H9 (cell line): ENCODE data around the gene IL12A. TPM values are rescaled to one million over a fixed set of nuclear protein-coding genes. Genes with fewer than 3 reads are reported as not detected.
A peak's percentile ranks its signal among the peaks of the same experiment; 100 is the strongest.

ENCODE experiments used
- DNase-seq: peaks from one replicate; pipeline ENCODE4 v3.0.0-alpha.2; 2017
- H2AFZ ChIP-seq: one replicate; pipeline ENCODE4 v1.6.1; 2013; ENCODE audit warnings: mild to moderate bottlenecking, low read length, control low read depth, moderate library complexity
- H2AK5ac ChIP-seq: 2 replicates; pipeline ENCODE4 v1.6.1; 2013; ENCODE audit warnings: low read length, control low read depth, mixed read lengths; ENCODE audit not compliant: insufficient read length
- H2BK120ac ChIP-seq: one replicate; pipeline ENCODE4 v1.6.1; 2013; ENCODE audit warnings: low read depth, mild to moderate bottlenecking, low read length, control low read depth, inconsistent platforms; ENCODE audit not compliant: poor library complexity, severe bottlenecking
- H2BK12ac ChIP-seq: 2 replicates; pipeline ENCODE4 v1.6.1; 2013; ENCODE audit warnings: low read length, control low read depth, mixed read lengths, low read depth; ENCODE audit not compliant: insufficient read length
- H2BK15ac ChIP-seq: 2 replicates; pipeline ENCODE4 v1.6.1; 2013; ENCODE audit warnings: low read depth, low read length, control low read depth
- H2BK20ac ChIP-seq: one replicate; pipeline ENCODE4 v1.6.1; 2013; ENCODE audit warnings: low read depth, mild to moderate bottlenecking, low read length, control low read depth, inconsistent platforms; ENCODE audit not compliant: poor library complexity, severe bottlenecking
- H2BK5ac ChIP-seq: 2 replicates; pipeline ENCODE4 v1.6.1; 2013; ENCODE audit warnings: low read length, control low read depth, mixed read lengths; ENCODE audit not compliant: insufficient read length
- H3K14ac ChIP-seq: 2 replicates; pipeline ENCODE4 v1.6.1; 2013; ENCODE audit warnings: low read length, control low read depth; ENCODE audit not compliant: insufficient read depth
- H3K18ac ChIP-seq: 2 replicates; pipeline ENCODE4 v1.6.1; 2013; ENCODE audit warnings: low read depth, mild to moderate bottlenecking, mixed read lengths, low read length, control low read depth; ENCODE audit not compliant: insufficient read length
- H3K23ac ChIP-seq: 2 replicates; pipeline ENCODE4 v1.6.1; 2013; ENCODE audit warnings: low read length, control low read depth, mixed read lengths, low read depth; ENCODE audit not compliant: insufficient read length
- H3K23me2 ChIP-seq: 2 replicates; pipeline ENCODE4 v1.6.1; 2013; ENCODE audit warnings: low read depth, mild to moderate bottlenecking, mixed read lengths, low read length, control low read depth; ENCODE audit not compliant: insufficient read length, poor library complexity, severe bottlenecking
- H3K27ac ChIP-seq: 2 replicates; pipeline ENCODE4 v1.5.1; 2013; ENCODE audit warnings: low read length, control low read depth, mixed read lengths, low read depth; ENCODE audit not compliant: insufficient read length
- H3K27me3 ChIP-seq: 2 replicates; pipeline ENCODE4 v1.6.1; 2013; ENCODE audit warnings: low read length, control low read depth, inconsistent platforms; ENCODE audit not compliant: insufficient read depth
- H3K4ac ChIP-seq: 2 replicates; pipeline ENCODE4 v1.6.1; 2013; ENCODE audit warnings: low read depth, mild to moderate bottlenecking, control low read depth, inconsistent platforms, low read length, moderate library complexity
- H3K4me1 ChIP-seq: 2 replicates; pipeline ENCODE4 v1.6.1; 2013; ENCODE audit warnings: low read length, control low read depth, inconsistent platforms; ENCODE audit not compliant: insufficient read depth
- H3K4me2 ChIP-seq: 2 replicates; pipeline ENCODE4 v1.6.1; 2013; ENCODE audit warnings: low read length, control low read depth, mixed read lengths; ENCODE audit not compliant: insufficient read length, insufficient read depth
- H3K56ac ChIP-seq: 2 replicates; pipeline ENCODE4 v1.6.1; 2013; ENCODE audit warnings: low read depth, mild to moderate bottlenecking, mixed read lengths, low read length, control low read depth; ENCODE audit not compliant: insufficient read length
- H3K79me1 ChIP-seq: 2 replicates; pipeline ENCODE4 v1.6.1; 2013; ENCODE audit warnings: low read depth, mild to moderate bottlenecking, moderate library complexity, low read length, control low read depth, inconsistent platforms; ENCODE audit not compliant: insufficient read depth, poor library complexity, severe bottlenecking
- H3K79me2 ChIP-seq: 2 replicates; pipeline ENCODE4 v1.6.1; 2013; ENCODE audit warnings: low read length, control low read depth, inconsistent platforms; ENCODE audit not compliant: insufficient read depth
- H3K9ac ChIP-seq: 2 replicates; pipeline ENCODE4 v1.6.1; 2013; ENCODE audit warnings: low read length, control low read depth, mixed read lengths; ENCODE audit not compliant: insufficient read length; ENCODE audit errors: extremely low read depth
- H3K9me3 ChIP-seq: one replicate; pipeline ENCODE4 v1.6.1; 2013; ENCODE audit warnings: low read depth, low read length, inconsistent platforms; ENCODE audit not compliant: control insufficient read depth
- H3T11ph ChIP-seq: one replicate; pipeline ENCODE4 v1.6.1; 2013; ENCODE audit warnings: mild to moderate bottlenecking, low read length, control low read depth, inconsistent platforms
- H4K20me1 ChIP-seq: one replicate; pipeline ENCODE4 v1.6.1; 2013; ENCODE audit not compliant: control insufficient read depth, insufficient read length, insufficient read depth
- H4K5ac ChIP-seq: 2 replicates; pipeline ENCODE4 v1.6.1; 2013; ENCODE audit warnings: low read depth, mild to moderate bottlenecking, mixed read lengths, low read length, control low read depth; ENCODE audit not compliant: insufficient read length
- H4K8ac ChIP-seq: replicated peaks from 2 replicates; pipeline ENCODE4 v1.6.1; 2013; ENCODE audit warnings: low read length, control low read depth, mixed read lengths, low read depth; ENCODE audit not compliant: insufficient read length
- H4K91ac ChIP-seq: 2 replicates; pipeline ENCODE4 v1.6.1; 2013; ENCODE audit warnings: low read depth, mild to moderate bottlenecking, moderate library complexity, mixed read lengths, low read length, control low read depth; ENCODE audit not compliant: insufficient read length
- H3K27ac Mint-ChIP-seq, 3 experiments: 2 replicates in 2 of 3; 3 replicates in 1 of 3; pipeline ENCODE4 v1.8.0; 2020 to 2021; ENCODE audit warnings: mixed read lengths in 3 of 3, mild to moderate bottlenecking in 1 of 3, moderate library complexity in 1 of 3
- H3K27me3 Mint-ChIP-seq: 2 replicates; pipeline ENCODE4 v1.8.0; 2021; ENCODE audit warnings: low read depth, mild to moderate bottlenecking, moderate library complexity, mixed read lengths
- H3K36me3 Mint-ChIP-seq, 3 experiments: 2 replicates in 2 of 3; 3 replicates in 1 of 3; pipeline ENCODE4 v1.8.0; 2020 to 2021; ENCODE audit warnings: low read depth in 3 of 3, mixed read lengths in 3 of 3; ENCODE audit not compliant: insufficient read depth in 1 of 3
- H3K4me1 Mint-ChIP-seq, 2 experiments: 2 replicates each; pipeline ENCODE4 v1.8.0; 2020; ENCODE audit warnings: mixed read lengths in 2 of 2
- H3K4me3 Mint-ChIP-seq, 2 experiments: 2 replicates in 1 of 2; 3 replicates in 1 of 2; pipeline ENCODE4 v1.8.0; 2020 to 2021; ENCODE audit warnings: mild to moderate bottlenecking in 2 of 2, mixed read lengths in 2 of 2, moderate library complexity in 1 of 2
- H3K9me3 Mint-ChIP-seq, 2 experiments: 2 replicates in 1 of 2; 3 replicates in 1 of 2; pipeline ENCODE4 v1.8.0; 2020; ENCODE audit warnings: mild to moderate bottlenecking in 2 of 2, mixed read lengths in 2 of 2, moderate library complexity in 1 of 2
- WGBS: extraction: QIAGEN DNeasy Blood & Tissue Kit; methylation state at CpG from one replicate; pipeline ENCODE4 v1.1.7; 2013; ENCODE audit warnings: missing lambda C conversion rate, low lambda C conversion rate, mixed read lengths; ENCODE audit not compliant: insufficient read length; ENCODE audit errors: extremely low coverage; 5-methylcytosine and 5-hydroxymethylcytosine counted together
- total RNA-seq: library from RNA; stranded (reverse); gene quantifications from 2 replicates; pipeline ENCODE4 v1.2.1, GENCODE V29; 2021
- TF ChIP-seq, protein P1 (sequence below): fragments of 200-600 bp; sonication (generic); conservative IDR thresholded peaks from 3 replicates; pipeline ENCODE4 v1.8.0; 2021; ENCODE audit warnings: antibody characterized with exemption, mild to moderate bottlenecking

Gene IL12A
- total RNA-seq, 1 experiment from 2014 or later, result 0.50 TPM

DNA sequence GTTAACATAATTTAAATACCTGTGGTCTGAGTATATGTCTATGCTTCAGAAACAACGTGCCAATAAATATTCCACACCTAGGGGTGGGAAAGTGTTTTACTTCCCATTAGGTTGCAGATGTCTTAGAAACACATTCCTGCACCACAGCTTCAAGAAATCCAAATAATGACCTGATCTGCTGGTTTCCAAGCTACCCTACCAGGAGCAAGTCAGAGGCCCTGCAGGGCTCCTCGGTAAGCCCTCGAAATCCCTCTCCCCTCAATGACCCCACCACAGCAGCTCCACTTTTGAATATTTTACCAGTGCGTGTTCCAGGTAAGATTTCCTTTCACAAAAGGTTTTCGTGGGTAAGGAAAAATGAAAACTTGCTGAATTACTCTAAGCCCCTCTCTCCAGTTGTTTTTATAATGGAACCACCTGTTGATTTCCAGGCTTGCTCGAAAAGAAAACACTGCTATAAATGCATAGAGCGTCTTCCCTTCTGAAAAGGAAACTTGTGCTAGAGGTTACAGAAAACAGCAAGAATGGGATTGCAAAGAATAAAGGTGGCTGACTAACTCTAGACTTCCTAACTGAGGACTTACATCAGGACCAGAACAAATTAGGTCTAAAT is 12.6 kb downstream of the IL12A start:
- no peak overlapping the region for H3K27ac ChIP-seq
- H2BK20ac ChIP-seq, result no peak overlapping the region
- H4K8ac ChIP-seq, result no peak overlapping the region
- no peak overlapping the region for H3K4me2 ChIP-seq
- no peak overlapping the region for H3K23ac ChIP-seq
- no peak overlapping the region for H3K14ac ChIP-seq
- Mint-ChIP-seq H3K4me3 (peak overlapping the region in 1 of 2 experiments; percentile 26; a peak in 1 of 5 replicates), H3K4me1 (peaks cover 7 to 25% of the 10 kb centered on the region in 2 experiments), H3K9me3 (no peaks in the 10 kb centered on the region), H3K27me3 (no peaks in the 10 kb centered on the region), H3K27ac (peak overlapping the region in 2 of 3 experiments; percentile 87 to 94; a peak in 4 of 7 replicates), H3K36me3 (no peaks in the 10 kb centered on the region)
- H2AFZ ChIP-seq, result no peak overlapping the region
- no peak overlapping the region for H4K91ac ChIP-seq
- WGBS, result no CpG with 5 or more reads among the region's 7 CpGs
- H3K4ac ChIP-seq, result no peak overlapping the region
- H3K4me1 ChIP-seq, result no peaks in the 10 kb centered on the region
- no peak overlapping the region for H2BK120ac ChIP-seq
- no peaks in the 10 kb centered on the region for H3K9me3 ChIP-seq
- TF ChIP-seq, protein P1, sequence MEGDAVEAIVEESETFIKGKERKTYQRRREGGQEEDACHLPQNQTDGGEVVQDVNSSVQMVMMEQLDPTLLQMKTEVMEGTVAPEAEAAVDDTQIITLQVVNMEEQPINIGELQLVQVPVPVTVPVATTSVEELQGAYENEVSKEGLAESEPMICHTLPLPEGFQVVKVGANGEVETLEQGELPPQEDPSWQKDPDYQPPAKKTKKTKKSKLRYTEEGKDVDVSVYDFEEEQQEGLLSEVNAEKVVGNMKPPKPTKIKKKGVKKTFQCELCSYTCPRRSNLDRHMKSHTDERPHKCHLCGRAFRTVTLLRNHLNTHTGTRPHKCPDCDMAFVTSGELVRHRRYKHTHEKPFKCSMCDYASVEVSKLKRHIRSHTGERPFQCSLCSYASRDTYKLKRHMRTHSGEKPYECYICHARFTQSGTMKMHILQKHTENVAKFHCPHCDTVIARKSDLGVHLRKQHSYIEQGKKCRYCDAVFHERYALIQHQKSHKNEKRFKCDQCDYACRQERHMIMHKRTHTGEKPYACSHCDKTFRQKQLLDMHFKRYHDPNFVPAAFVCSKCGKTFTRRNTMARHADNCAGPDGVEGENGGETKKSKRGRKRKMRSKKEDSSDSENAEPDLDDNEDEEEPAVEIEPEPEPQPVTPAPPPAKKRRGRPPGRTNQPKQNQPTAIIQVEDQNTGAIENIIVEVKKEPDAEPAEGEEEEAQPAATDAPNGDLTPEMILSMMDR, result no peak
- H4K20me1 ChIP-seq, result no peaks in the 10 kb centered on the region
- no peaks in the 10 kb centered on the region for H3K79me2 ChIP-seq
- H3K56ac ChIP-seq, result no peak overlapping the region
- no peak overlapping the region for H3T11ph ChIP-seq
- no peak overlapping the region; the same call in 1 of the 2 replicates for H2BK15ac ChIP-seq
- peaks cover 3% of the 10 kb centered on the region for H3K23me2 ChIP-seq
- no peak overlapping the region for H2BK12ac ChIP-seq
- no peak overlapping the region for H2BK5ac ChIP-seq
- no peak for DNase-seq
- no peaks in the 10 kb centered on the region for H3K27me3 ChIP-seq
- H2AK5ac ChIP-seq, result no peak overlapping the region
- no peak overlapping the region for H4K5ac ChIP-seq
- no peaks in the 10 kb centered on the region for H3K79me1 ChIP-seq
- H3K18ac ChIP-seq, result no peak overlapping the region
- no peak overlapping the region for H3K9ac ChIP-seq
